Astrocyte (in vitro differentiated cells and primary cell): ENCODE results near the gene EHBP1.

Experiments used
- CTCF ChIP-seq: IDR thresholded peaks from 2 replicates; pipeline ENCODE4 v1.5.1; 2011; ENCODE audit warnings: low read depth, mild to moderate bottlenecking, inconsistent platforms, low read length, moderate library complexity; ENCODE audit not compliant: insufficient read depth
- EZH2 ChIP-seq: IDR thresholded peaks from 2 replicates; pipeline ENCODE4 v1.6.1; 2012; ENCODE audit warnings: mild to moderate bottlenecking, low read length, inconsistent platforms; ENCODE audit not compliant: insufficient read depth

- TF ChIP-seq CTCF (no peak), EZH2 (no peak)
Observed at GRCh38 chr2:62814123-62814522, 108.6 kb downstream of the EHBP1 start.
